H54 (cell line): ENCODE data around the gene EDC4.
A peak's percentile ranks its signal among the peaks of the same experiment; 100 is the strongest.
"Not testable (repeated sequence)": the region's sequence is repeated elsewhere in the genome, so short reads cannot be mapped to it uniquely, and the experiment has no call there.

Experiments used
- DNase-seq: peaks from one replicate; pipeline ENCODE4 v3.0.0; 2011; ENCODE audit warnings: low spot score, mixed read lengths; ENCODE audit not compliant: insufficient read length
- FAIRE-seq: peaks from 3 replicates; lab custom pipeline; 2011; peaks lifted over from hg19 to GRCh38; lab: Jason Lieb, UNC
- POLR2A ChIP-seq: IDR thresholded peaks from 2 replicates; pipeline ENCODE4 v1.6.1; 2011; ENCODE audit warnings: low read depth, mild to moderate bottlenecking, low read length

Gene EDC4

GRCh38 chr16:67897231-67897630 is 24.4 kb downstream of the EDC4 start:
- FAIRE-seq (no peak), DNase-seq (no peak)
- TF ChIP-seq POLR2A = no peak

- DNase-seq (no peak), FAIRE-seq (no peak)
- TF ChIP-seq POLR2A = no peak
Measured at GRCh38 chr16:67901734-67902133, 28.9 kb downstream of the EDC4 start.

- DNase-seq (no peak), FAIRE-seq (no peak)
- no peak for TF ChIP-seq POLR2A
Measured at GRCh38 chr16:67902831-67903230, 30.0 kb downstream of the EDC4 start.

- DNase-seq (no peak), FAIRE-seq (no peak)
- TF ChIP-seq POLR2A = no peak
Measured at GRCh38 chr16:67907397-67908180, 34.7 kb downstream of the EDC4 start.

GRCh38 chr16:67909056-67909742 is 36.3 kb downstream of the EDC4 start:
- FAIRE-seq (no peak), DNase-seq (no peak)
- TF ChIP-seq POLR2A = no peak

- TF ChIP-seq POLR2A = no peak
- DNase-seq = no peak
- no peak for FAIRE-seq
Measured at GRCh38 chr16:67910158-67910557, 37.3 kb downstream of the EDC4 start.

GRCh38 chr16:67914758-67915495 is 42.1 kb downstream of the EDC4 start:
- FAIRE-seq (no peak), DNase-seq (no peak)
- TF ChIP-seq POLR2A = no peak

- not testable (repeated sequence) for FAIRE-seq, DNase-seq
Measured at GRCh38 chr16:67915496-67915769, 42.6 kb downstream of the EDC4 start.

- no peak for DNase-seq
- TF ChIP-seq POLR2A = no peak
- FAIRE-seq = no peak
Measured at GRCh38 chr16:67915831-67916723, 43.2 kb downstream of the EDC4 start.

GRCh38 chr16:67917140-67917851 is 44.4 kb downstream of the EDC4 start:
- FAIRE-seq (no peak), DNase-seq (no peak)
- TF ChIP-seq POLR2A = no peak

- no peak for TF ChIP-seq POLR2A
- FAIRE-seq = peak; percentile 82
- peak; percentile 74 for DNase-seq
Measured at GRCh38 chr16:67917852-67918236, 45.0 kb downstream of the EDC4 start.

GRCh38 chr16:67919622-67920221 is 46.9 kb downstream of the EDC4 start:
- no peak for TF ChIP-seq POLR2A
- DNase-seq (no peak), FAIRE-seq (no peak)
